ENCODE measurements around the gene MTMR2. TPM values are rescaled to one million over a fixed set of nuclear protein-coding genes. Genes with fewer than 3 reads are reported as not detected.

The MTMR2 gene
- total and polyA plus RNA-seq, 2 of the 13 experiments (the other 11 are each of a cell fraction or from before 2014, with no cell fraction given) = 12.7 to 22.3 TPM

GRCh38 chr11:95789506-95790122 is 134.3 kb downstream of the MTMR2 start, which contains the start of gene FAM76B (continued):
- TF ChIP-seq ZNF34 (CRISPR knock-in tag; IDR thresholded peaks at IDR 0.05; ENCODE audit: borderline replicate concordance) (no peak), DMTF1 (CRISPR knock-in tag; IDR thresholded peaks at IDR 0.05) (no peak), ZNF280B (CRISPR knock-in tag; IDR thresholded peaks at IDR 0.05; ENCODE audit: borderline replicate concordance) (peak; percentile 68; the same call in 1 of the 2 replicates), NCOA2 (CRISPR knock-in tag; IDR thresholded peaks at IDR 0.05) (peak; percentile 10; the same call in 1 of the 2 replicates), MLLT10 (CRISPR knock-in tag; IDR thresholded peaks at IDR 0.05) (no peak), PHB2 (IDR thresholded peaks at IDR 0.05; ENCODE audit: partially characterized antibody) (no peak), FOXK1 (CRISPR knock-in tag; IDR thresholded peaks at IDR 0.05; ENCODE audit: borderline replicate concordance, low read depth) (peak; percentile 84; the same call in 1 of the 2 replicates), ZNF18 (CRISPR knock-in tag; IDR thresholded peaks at IDR 0.05; ENCODE audit: insufficient replicate concordance) (peak; percentile 79), SP5 (CRISPR knock-in tag; IDR thresholded peaks at IDR 0.05; ENCODE audit: borderline replicate concordance, low read depth) (peak; percentile 80), ZNF281 (CRISPR knock-in tag; IDR thresholded peaks at IDR 0.05; ENCODE audit: borderline replicate concordance) (peak; percentile 92), ZNF136 (CRISPR knock-in tag; IDR thresholded peaks at IDR 0.05; ENCODE audit: low read depth) (peak; percentile 49; the same call in 1 of the 2 replicates), SRF (IDR thresholded peaks at IDR 0.05; ENCODE audit: low read depth, low read length) (no peak), AGO2 (optimal IDR thresholded peaks at IDR 0.05; ENCODE audit: low read depth, low read length) (peak; percentile 86), KLF15 (CRISPR knock-in tag; IDR thresholded peaks at IDR 0.05; ENCODE audit: borderline replicate concordance) (no peak), CREB1 (IDR thresholded peaks at IDR 0.05) (peak; percentile 93), CREB1 (CRISPR knock-in tag; IDR thresholded peaks at IDR 0.05) (no peak; the same call in 1 of the 2 replicates), PLSCR1 (CRISPR knock-in tag; IDR thresholded peaks at IDR 0.05; ENCODE audit: borderline replicate concordance) (no peak), GATAD2A (CRISPR knock-in tag; IDR thresholded peaks at IDR 0.05) (peak; percentile 82), ZMAT5 (CRISPR knock-in tag; IDR thresholded peaks at IDR 0.05; ENCODE audit: borderline replicate concordance, low read depth) (no peak), ETV6 (CRISPR knock-in tag; conservative IDR thresholded peaks at IDR 0.05) (peak; percentile 87)

Measured in HepG2 (cell line).